ENCODE data around the gene DHX36. TPM values are rescaled to one million over a fixed set of nuclear protein-coding genes. Genes with fewer than 3 reads are reported as not detected.

The DHX36 gene
- total RNA-seq, 3 donors from 2014 or later = 43.9 to 55.9 (median 51.1) TPM

- DNase-seq (no peak), ATAC-seq (no peak)
- TF ChIP-seq CTCF (IDR thresholded peaks at IDR 0.05) = no peak
- H3K9me3 ChIP-seq = no peaks in the 10 kb centered on the region
- H3K36me3 ChIP-seq (ENCODE audit: low read depth) = no peaks in the 10 kb centered on the region
- H3K4me3 ChIP-seq = no peak overlapping the region
- H3K4me1 ChIP-seq (ENCODE audit: low read depth) = no peaks in the 10 kb centered on the region
- intact Hi-C loops (cut with DNase I, micrococcal nuclease) = no loop called here
Observed at GRCh38 chr3:154224366-154224765, 99.9 kb downstream of the DHX36 start.

GRCh38 chr3:154223519-154223918 lies 100.8 kb downstream of the DHX36 start:
- no peaks in the 10 kb centered on the region for H3K36me3 ChIP-seq (ENCODE audit: low read depth)
- ATAC-seq = no peak
- intact Hi-C loops (cut with DNase I, micrococcal nuclease) = no loop called here
- no peak for TF ChIP-seq CTCF (IDR thresholded peaks at IDR 0.05)
- no peak for DNase-seq
- H3K9me3 ChIP-seq = no peaks in the 10 kb centered on the region
- H3K4me3 ChIP-seq = no peak overlapping the region
- H3K4me1 ChIP-seq (ENCODE audit: low read depth) = no peaks in the 10 kb centered on the region

Other genes starting within 250 kb of the DHX36 start
- gene ARHGEF26, start 203.1 kb downstream of the DHX36 start, total RNA-seq = 10 to 100 TPM in 1 of 3 donors, 1 to 10 TPM in 2; 3.0 to 46.4 (median 6.8) TPM
- gene GPR149, start 105.7 kb upstream of the DHX36 start, total RNA-seq = not detected